HepG2 (cell line): ENCODE results near the gene SUPT6H.

Source experiments
- FOSL2 ChIP-seq: sonication (generic); formaldehyde crosslinking; IDR thresholded peaks from 2 replicates; pipeline ENCODE4 v1.4.0; 2020; ENCODE audit warnings: missing genetic modification reagents
- HOXD1 ChIP-seq: sonication (generic); formaldehyde crosslinking; IDR thresholded peaks from 2 replicates; pipeline ENCODE4 v1.5.0; 2020; ENCODE audit warnings: missing genetic modification reagents
- NR1H2 ChIP-seq: sonication (generic); formaldehyde crosslinking; IDR thresholded peaks from 2 replicates; pipeline ENCODE4 v1.8.1; 2022; ENCODE audit warnings: low read depth, missing genetic modification reagents, borderline replicate concordance
- POLR2AphosphoS2 ChIP-seq: IDR thresholded peaks from 2 replicates; pipeline ENCODE4 v1.6.1; 2011; ENCODE audit warnings: low read depth, low read length, improper control_type of control experiment
- SMARCE1 ChIP-seq: fragments of 450-650 bp; IDR thresholded peaks from 2 replicates; pipeline ENCODE4 v1.6.1; 2017; ENCODE audit warnings: borderline replicate concordance
- SYNCRIP ChIP-seq: fragments of 200-400 bp; formaldehyde crosslinking; IDR thresholded peaks from 2 replicates; pipeline ENCODE4 v1.6.1; 2018; ENCODE audit warnings: mild to moderate bottlenecking, low read depth, low read length; ENCODE audit not compliant: insufficient read depth
- YY1 ChIP-seq: IDR thresholded peaks from 2 replicates; pipeline ENCODE4 v1.6.1; 2011; ENCODE audit warnings: low read length, low read depth, moderate library complexity, mild to moderate bottlenecking; ENCODE audit not compliant: insufficient read depth, insufficient replicate concordance
- ZFX ChIP-seq: sonication (generic); formaldehyde crosslinking; IDR thresholded peaks from 2 replicates; pipeline ENCODE4 v1.4.0; 2020; ENCODE audit warnings: mild to moderate bottlenecking, low read depth, missing genetic modification reagents, moderate library complexity
- ZNF12 ChIP-seq: sonication (generic); formaldehyde crosslinking; IDR thresholded peaks from 2 replicates; pipeline ENCODE4 v1.5.0; 2020; ENCODE audit warnings: missing genetic modification reagents
- TF ChIP-seq, protein P1 (sequence below): sonication (generic); IDR thresholded peaks from 2 replicates; pipeline ENCODE4 v1.6.1; 2016; ENCODE audit warnings: low read depth, borderline replicate concordance
- TF ChIP-seq, protein P2 (sequence below): IDR thresholded peaks from 2 replicates; pipeline ENCODE4 v1.6.1; 2012; ENCODE audit warnings: inconsistent platforms

DNA sequence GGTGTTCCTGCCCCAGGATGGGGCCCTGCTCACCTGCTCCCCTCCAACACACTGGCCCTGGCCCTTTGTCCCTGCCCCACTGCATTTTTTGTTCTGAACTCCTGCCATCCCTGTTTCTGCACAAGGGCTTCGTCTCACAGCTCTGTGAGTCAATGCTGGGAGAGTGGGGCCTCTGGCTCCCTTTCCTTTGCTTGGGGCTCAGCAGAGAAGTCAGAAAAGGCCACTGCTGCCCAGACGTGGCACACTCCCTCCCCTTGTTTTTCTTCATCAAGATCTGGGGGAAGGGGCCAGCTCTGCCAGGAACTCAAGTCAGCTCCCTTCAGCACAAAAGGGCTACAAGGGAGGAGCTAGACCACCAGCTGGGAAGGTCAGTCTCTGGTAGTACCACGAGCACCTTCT, 40.7 kb downstream of the SUPT6H start:
- TF ChIP-seq, protein P1, sequence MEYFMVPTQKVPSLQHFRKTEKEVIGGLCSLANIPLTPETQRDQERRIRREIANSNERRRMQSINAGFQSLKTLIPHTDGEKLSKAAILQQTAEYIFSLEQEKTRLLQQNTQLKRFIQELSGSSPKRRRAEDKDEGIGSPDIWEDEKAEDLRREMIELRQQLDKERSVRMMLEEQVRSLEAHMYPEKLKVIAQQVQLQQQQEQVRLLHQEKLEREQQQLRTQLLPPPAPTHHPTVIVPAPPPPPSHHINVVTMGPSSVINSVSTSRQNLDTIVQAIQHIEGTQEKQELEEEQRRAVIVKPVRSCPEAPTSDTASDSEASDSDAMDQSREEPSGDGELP = no peak
- TF ChIP-seq YY1 = no peak
- TF ChIP-seq SMARCE1 = no peak
- TF ChIP-seq ZFX (CRISPR knock-in tag) = no peak
- no peak for TF ChIP-seq ZNF12 (CRISPR knock-in tag)
- TF ChIP-seq HOXD1 = no peak
- TF ChIP-seq, protein P2, sequence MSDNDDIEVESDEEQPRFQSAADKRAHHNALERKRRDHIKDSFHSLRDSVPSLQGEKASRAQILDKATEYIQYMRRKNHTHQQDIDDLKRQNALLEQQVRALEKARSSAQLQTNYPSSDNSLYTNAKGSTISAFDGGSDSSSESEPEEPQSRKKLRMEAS = no peak
- no peak for TF ChIP-seq NR1H2 (CRISPR knock-in tag)
- no peak for TF ChIP-seq FOSL2 (CRISPR knock-in tag)
- TF ChIP-seq POLR2AphosphoS2 = no peak
- no peak for TF ChIP-seq SYNCRIP
